Testis (tissue), 3 donors: ENCODE data around the gene LARGE1. TPM values are rescaled to one million over a fixed set of nuclear protein-coding genes. Genes with fewer than 3 reads are reported as not detected.
"Not testable (repeated sequence)": the region's sequence is repeated elsewhere in the genome, so short reads cannot be mapped to it uniquely, and the experiment has no call there.

ENCODE experiments used
- DNase-seq: peaks from one replicate; pipeline ENCODE4 v3.0.0-alpha.2; 2019
- H3K27ac ChIP-seq, 2 donors: fragments of 200-600 bp; sonication (generic); one replicate each; pipeline ENCODE4 v1.5.1; 2019
- H3K27me3 ChIP-seq: fragments of 200-600 bp; sonication (generic); one replicate; pipeline ENCODE4 v1.5.1; 2019
- H3K36me3 ChIP-seq: fragments of 200-600 bp; sonication (generic); one replicate; pipeline ENCODE4 v1.5.1; 2017; ENCODE audit warnings: low read depth; ENCODE audit errors: missing control alignments
- H3K4me1 ChIP-seq: fragments of 200-600 bp; sonication (generic); one replicate; pipeline ENCODE4 v1.5.1; 2019
- H3K4me3 ChIP-seq, 2 donors: fragments of 200-600 bp; sonication (generic); one replicate each; pipeline ENCODE4 v1.5.1; 2017 to 2019
- H3K9me3 ChIP-seq: fragments of 200-600 bp; sonication (generic); one replicate; pipeline ENCODE4 v1.5.1; 2017
- POLR2A ChIP-seq: fragments of 450-650 bp; IDR thresholded peaks from one replicate; pipeline ENCODE4 v1.6.1; 2017; ENCODE audit warnings: antibody characterized with exemption, mild to moderate bottlenecking, moderate library complexity
- WGBS, 2 donors: methylation state at CpG; one replicate each; pipeline ENCODE4 v1.1.5; 2018; 5-methylcytosine and 5-hydroxymethylcytosine counted together
- intact Hi-C: fragments of 100-400 bp; cut with DNase I; formaldehyde crosslinking; loops from one replicate; pipeline ENCODE4 v1.15.1; 2023; ENCODE audit warnings: low total_unique reads
- polyA plus RNA-seq: library from polyadenylated mRNA; stranded (reverse); fragments of 350-450 nt; fragmentation: Illumina TruSeq; extraction: RNeasy Lipid Tissue Mini Kit (QIAGEN cat#74804); gene quantifications from one replicate; pipeline ENCODE4 v1.2.3, GENCODE V29; 2014; ENCODE audit warnings: low read depth, low replicate concordance; ENCODE audit not compliant: insufficient read depth
- total RNA-seq, 2 donors: library from RNA; depleted of rRNA; stranded (reverse); fragments of >200 nt; gene quantifications; one replicate each; pipeline ENCODE4 v1.2.3, GENCODE V29; 2016
- TF ChIP-seq, protein P1 (sequence below), 3 experiments: fragments of 450-650 bp in 2 of 3; fragments of 200-600 bp in 1 of 3; sonication (generic) in 1 of 3; IDR thresholded peaks; one replicate each; pipeline ENCODE4 v1.5.1; 2016 to 2019; ENCODE audit warnings: antibody characterized with exemption in 3 of 3, mild to moderate bottlenecking in 2 of 3, moderate library complexity in 1 of 3

The LARGE1 gene
- total and polyA plus RNA-seq, 3 donors from 2014 or later, result 19.5 to 27.3 (median 21.8) TPM

DNA sequence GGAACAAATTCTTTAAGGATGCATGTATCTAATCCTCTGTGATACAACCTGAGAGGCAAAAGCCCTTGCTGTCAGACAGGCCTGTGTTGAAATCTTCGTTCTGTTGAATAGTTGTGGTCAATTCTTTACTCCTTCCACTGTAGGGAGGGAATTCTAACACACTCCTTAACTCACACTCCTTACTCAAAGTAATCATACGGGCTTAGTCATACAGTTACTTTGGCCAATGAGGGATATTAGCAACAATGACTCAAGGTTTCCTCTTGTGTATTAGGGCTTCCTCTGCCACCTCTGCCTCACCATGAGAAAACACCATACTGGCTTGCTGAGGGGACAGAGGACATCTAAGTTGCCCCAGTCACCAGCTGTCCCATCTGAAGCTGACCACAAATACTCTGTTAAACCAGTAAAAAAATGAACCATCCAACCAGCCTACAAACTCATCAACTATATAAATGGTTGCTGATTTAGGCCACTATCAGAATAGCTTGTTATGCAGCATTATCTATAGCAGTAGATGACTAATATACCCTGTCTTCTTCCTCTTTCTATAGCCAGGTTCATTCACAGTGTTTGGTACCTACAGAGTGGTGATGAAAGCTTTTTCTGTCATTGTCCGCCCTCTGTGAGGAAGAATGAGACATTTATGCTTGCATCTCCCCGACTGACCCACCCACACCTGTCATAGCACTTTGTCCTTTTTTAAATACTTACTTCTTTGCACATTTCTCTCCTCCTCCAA, 539.3 kb downstream of the LARGE1 start:
- Histone ChIP-seq H3K36me3 (no peaks in the 10 kb centered on the region), H3K27ac (no peak overlapping the region), H3K4me3 (no peak overlapping the region), H3K9me3 (no peaks in the 10 kb centered on the region), H3K27me3 (no peaks in the 10 kb centered on the region), H3K4me1 (no peaks in the 10 kb centered on the region)
- TF ChIP-seq POLR2A, result no peak
- TF ChIP-seq, protein P1, sequence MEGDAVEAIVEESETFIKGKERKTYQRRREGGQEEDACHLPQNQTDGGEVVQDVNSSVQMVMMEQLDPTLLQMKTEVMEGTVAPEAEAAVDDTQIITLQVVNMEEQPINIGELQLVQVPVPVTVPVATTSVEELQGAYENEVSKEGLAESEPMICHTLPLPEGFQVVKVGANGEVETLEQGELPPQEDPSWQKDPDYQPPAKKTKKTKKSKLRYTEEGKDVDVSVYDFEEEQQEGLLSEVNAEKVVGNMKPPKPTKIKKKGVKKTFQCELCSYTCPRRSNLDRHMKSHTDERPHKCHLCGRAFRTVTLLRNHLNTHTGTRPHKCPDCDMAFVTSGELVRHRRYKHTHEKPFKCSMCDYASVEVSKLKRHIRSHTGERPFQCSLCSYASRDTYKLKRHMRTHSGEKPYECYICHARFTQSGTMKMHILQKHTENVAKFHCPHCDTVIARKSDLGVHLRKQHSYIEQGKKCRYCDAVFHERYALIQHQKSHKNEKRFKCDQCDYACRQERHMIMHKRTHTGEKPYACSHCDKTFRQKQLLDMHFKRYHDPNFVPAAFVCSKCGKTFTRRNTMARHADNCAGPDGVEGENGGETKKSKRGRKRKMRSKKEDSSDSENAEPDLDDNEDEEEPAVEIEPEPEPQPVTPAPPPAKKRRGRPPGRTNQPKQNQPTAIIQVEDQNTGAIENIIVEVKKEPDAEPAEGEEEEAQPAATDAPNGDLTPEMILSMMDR (IDR thresholded peaks at IDR 0.05), result no peak
- WGBS, 2 donors, result 89 to 91% methylated on average over 4 of the region's 4 CpGs
- intact Hi-C loops, result no loop called here
- no peak for DNase-seq

DNA sequence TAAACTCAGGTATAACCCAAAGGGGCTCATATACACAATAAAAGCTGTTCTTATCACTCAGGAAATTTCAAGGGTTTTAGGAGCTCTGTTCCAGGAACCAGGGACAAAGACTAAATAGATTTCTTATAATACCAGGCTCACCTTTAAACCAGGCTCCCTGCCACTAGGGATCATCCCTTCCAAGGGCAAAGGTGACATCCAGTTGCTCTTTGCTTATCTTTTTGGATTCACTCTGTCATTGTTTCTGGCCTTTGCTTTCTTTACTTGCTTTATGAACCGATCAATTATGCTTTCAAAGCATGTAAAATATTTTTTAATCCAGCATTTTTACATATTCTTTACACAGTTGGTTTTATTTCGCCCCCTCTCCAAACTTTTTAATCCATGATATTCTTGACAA, 540.4 kb downstream of the LARGE1 start:
- WGBS, 2 donors, result 95 to 96% methylated on average over 2 of the region's 2 CpGs
- H3K4me3 ChIP-seq, result no peak overlapping the region
- H3K4me1 ChIP-seq, result no peaks in the 10 kb centered on the region
- intact Hi-C loops, result no loop called here
- DNase-seq, result no peak
- no peaks in the 10 kb centered on the region for H3K9me3 ChIP-seq
- TF ChIP-seq, protein P1 (IDR thresholded peaks at IDR 0.05), result no peak
- no peak for TF ChIP-seq POLR2A
- no peaks in the 10 kb centered on the region for H3K27me3 ChIP-seq
- no peaks in the 10 kb centered on the region for H3K36me3 ChIP-seq
- H3K27ac ChIP-seq, result no peak overlapping the region

DNA sequence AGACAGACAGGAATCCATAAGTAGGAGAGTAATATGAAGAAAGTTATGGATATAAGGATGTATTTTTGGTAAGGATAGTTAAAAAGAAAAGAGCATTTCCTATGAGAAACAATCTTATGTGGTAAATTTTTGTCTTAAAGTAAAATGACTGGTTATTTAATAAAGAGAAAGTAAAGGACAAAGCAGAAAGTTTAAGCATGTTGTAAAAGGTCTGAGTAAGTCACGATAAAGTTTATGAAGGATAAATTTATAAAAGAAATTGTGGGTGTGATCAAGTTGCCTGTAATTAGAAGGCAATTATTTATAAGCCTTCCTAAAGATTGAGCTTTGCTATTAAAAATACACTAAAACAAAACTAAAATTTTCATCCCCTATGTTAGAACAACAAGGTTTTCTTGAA, 547.4 kb downstream of the LARGE1 start:
- DNase-seq, result no peak
- H3K36me3 ChIP-seq, result no peaks in the 10 kb centered on the region
- no peaks in the 10 kb centered on the region for H3K4me1 ChIP-seq
- no peak overlapping the region for H3K27ac ChIP-seq
- TF ChIP-seq POLR2A, result no peak
- TF ChIP-seq, protein P1 (IDR thresholded peaks at IDR 0.05), result no peak
- intact Hi-C loops, result no loop called here
- H3K4me3 ChIP-seq, result no peak overlapping the region
- 98 to 100% methylated on average over 1 of the region's 1 CpG for WGBS, 2 donors
- H3K27me3 ChIP-seq, result no peaks in the 10 kb centered on the region
- no peaks in the 10 kb centered on the region for H3K9me3 ChIP-seq

DNA sequence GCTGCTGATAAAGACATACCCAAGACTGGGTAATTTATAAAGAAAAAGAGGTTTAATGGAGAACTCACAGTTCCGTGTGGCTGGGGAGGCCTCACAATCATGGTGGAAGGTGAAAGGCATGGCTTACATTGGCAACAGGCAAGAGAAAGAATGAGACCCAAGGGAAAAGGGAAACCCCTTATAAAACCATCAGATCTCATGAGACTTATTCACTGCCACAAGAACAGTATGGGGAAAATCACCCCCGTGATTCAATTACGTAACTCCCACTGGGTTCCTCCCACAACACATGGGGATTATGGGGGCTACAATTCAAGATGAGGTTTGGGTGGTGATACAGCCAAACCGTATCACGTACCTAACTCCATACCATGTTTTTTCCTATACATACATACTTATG, 557.0 kb downstream of the LARGE1 start:
- H3K27me3 ChIP-seq, H3K4me1 ChIP-seq, H3K4me3 ChIP-seq, H3K9me3 ChIP-seq, H3K27ac ChIP-seq, H3K36me3 ChIP-seq, DNase-seq, intact Hi-C loops: not testable (repeated sequence)
- WGBS, 2 donors, result 89% methylated on average over 5 of the region's 5 CpGs

DNA sequence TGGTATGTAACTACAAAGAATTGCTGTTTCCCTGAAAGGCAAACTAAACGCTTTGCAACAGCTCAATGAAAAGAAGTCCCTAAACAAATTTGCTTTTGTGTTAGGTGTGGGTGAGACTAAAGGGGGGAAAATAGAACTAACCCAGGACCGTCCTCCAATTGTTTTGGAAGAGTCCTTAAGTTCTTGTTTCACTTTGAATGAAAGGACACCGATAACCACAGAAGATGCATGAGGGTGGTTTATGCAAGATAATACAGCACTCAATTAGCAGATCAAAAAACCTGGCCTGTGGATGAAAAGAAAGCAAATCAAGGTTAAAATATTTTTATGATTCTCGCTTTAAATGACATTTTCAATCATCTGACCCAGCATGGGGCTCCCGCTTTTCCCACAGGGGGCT, 557.6 kb downstream of the LARGE1 start:
- Histone ChIP-seq H3K36me3 (no peaks in the 10 kb centered on the region), H3K4me1 (no peaks in the 10 kb centered on the region), H3K27ac (no peak overlapping the region), H3K4me3 (no peak overlapping the region), H3K27me3 (no peaks in the 10 kb centered on the region), H3K9me3 (no peaks in the 10 kb centered on the region)
- intact Hi-C loops, result no loop called here
- no peak for DNase-seq
- WGBS, 2 donors, result 85 to 95% methylated on average over 5 of the region's 5 CpGs
- TF ChIP-seq, protein P1 (IDR thresholded peaks at IDR 0.05), result no peak
- TF ChIP-seq POLR2A, result no peak
